K562 (cell line): ENCODE measurements around the gene ZBTB7A. TPM values are rescaled to one million over a fixed set of nuclear protein-coding genes. Genes with fewer than 3 reads are reported as not detected.

Experiments used
- ATAC-seq: fragments of 200-7000 bp; cut with Tn5 transposase; 3 replicates; pipeline ENCODE4 v1.9.1; 2020; ENCODE audit warnings: moderate library complexity
- BruUV-seq: library from RNA; stranded (reverse); fragments of 400-500 nt; replicated peaks from 2 replicates; lab custom pipeline; 2021; lab: Mats Ljungman, UMichigan
- CTCF ChIA-PET: fragments of 300-600 bp; formaldehyde crosslinking; extraction: SDS; loops from one replicate; lab custom pipeline; 2021; ENCODE audit warnings: low intra/inter-chr PET ratio; lab: Yijun Ruan, JAX
- POLR2A ChIA-PET: fragments of 300-600, 350-650 bp; sonication (Branson Sonifier 250); formaldehyde crosslinking; extraction: SDS; loops from one replicate; lab custom pipeline; 2021; ENCODE audit warnings: antibody characterized with exemption, inconsistent platforms; lab: Yijun Ruan, JAX
- DNase-seq, 4 experiments: peaks; one replicate each; pipeline versions ENCODE4 v3.0.0 to v3.0.0-alpha.2; 2011 to 2018; ENCODE audit warnings: low spot score in 3 of 4, mixed read lengths in 3 of 4; ENCODE audit errors: extremely low read depth in 1 of 4
- FAIRE-seq: peaks from 2 replicates; lab custom pipeline; 2011; peaks lifted over from hg19 to GRCh38; lab: Jason Lieb, UNC
- H2AFZ ChIP-seq: 2 replicates; pipeline ENCODE4 v1.6.0; 2011; ENCODE audit warnings: low read depth, low read length, control low read depth, inconsistent platforms
- H3K27ac ChIP-seq: fragments of 200-600 bp; 3 replicates; pipeline ENCODE4 v1.8.0; 2011; ENCODE audit warnings: low read depth, mild to moderate bottlenecking, control low read depth, inconsistent platforms, low read length, moderate library complexity, mixed read lengths; ENCODE audit errors: extremely low read depth
- H3K27me3 ChIP-seq, 2 experiments: fragments of 300-600 bp in 1 of 2; 2 replicates in 1 of 2; 3 replicates in 1 of 2; pipeline versions ENCODE4 v1.6.0 to v1.8.0; 2011; ENCODE audit warnings: inconsistent platforms in 2 of 2, low read length in 2 of 2, mild to moderate bottlenecking in 1 of 2, mixed read lengths in 1 of 2, moderate library complexity in 1 of 2; ENCODE audit not compliant: control insufficient read depth in 2 of 2, insufficient read depth in 2 of 2
- H3K36me3 ChIP-seq: fragments of 300-600 bp; 3 replicates; pipeline ENCODE4 v1.8.0; 2011; ENCODE audit warnings: mild to moderate bottlenecking, low read length, inconsistent platforms; ENCODE audit not compliant: control insufficient read depth, insufficient read depth
- H3K4me1 ChIP-seq, 2 experiments: fragments of 200-600 bp in 1 of 2; replicated peaks in 1 of 2; 2 replicates in 1 of 2; 3 replicates in 1 of 2; pipeline versions ENCODE4 v1.5.1 to v1.8.0; 2011; ENCODE audit warnings: inconsistent platforms in 2 of 2, low read length in 2 of 2, mild to moderate bottlenecking in 1 of 2, mixed read lengths in 1 of 2, moderate library complexity in 1 of 2; ENCODE audit not compliant: control insufficient read depth in 2 of 2, insufficient read depth in 2 of 2
- H3K4me2 ChIP-seq: 2 replicates; pipeline ENCODE4 v1.6.1; 2011; ENCODE audit warnings: low read length, control low read depth, inconsistent platforms, mixed read lengths; ENCODE audit not compliant: insufficient read depth
- H3K4me3 ChIP-seq: fragments of 200-600 bp; sonication (generic), shearing (Covaris generic); 2 replicates; pipeline ENCODE4 v1.5.1; 2016; ENCODE audit warnings: control low read depth, inconsistent platforms
- H3K79me2 ChIP-seq: fragments of 200-600 bp; 3 replicates; pipeline ENCODE4 v1.8.0; 2011; ENCODE audit warnings: low read length, inconsistent platforms; ENCODE audit not compliant: control insufficient read depth, insufficient read depth
- H3K9ac ChIP-seq, 2 experiments: 2 replicates each; pipeline versions ENCODE4 v1.6.0 to v1.6.1; 2011; ENCODE audit warnings: low read depth in 2 of 2, low read length in 2 of 2, control low read depth in 1 of 2, inconsistent platforms in 1 of 2, mild to moderate bottlenecking in 1 of 2, mixed read lengths in 1 of 2; ENCODE audit not compliant: insufficient read depth in 1 of 2
- H3K9me1 ChIP-seq: one replicate; pipeline ENCODE4 v1.6.0; 2011; ENCODE audit warnings: inconsistent platforms, mild to moderate bottlenecking, low read length, moderate library complexity; ENCODE audit not compliant: control insufficient read depth, insufficient read depth
- H3K9me3 ChIP-seq: replicated peaks from 2 replicates; pipeline ENCODE4 v1.5.1; 2011; ENCODE audit warnings: low read depth, low read length, inconsistent platforms; ENCODE audit not compliant: control insufficient read depth, insufficient read depth
- H4K20me1 ChIP-seq: replicated peaks from 2 replicates; pipeline ENCODE4 v1.6.1; 2011; ENCODE audit warnings: low read length, inconsistent platforms, mixed read lengths; ENCODE audit not compliant: control insufficient read depth, insufficient read depth
- ARHGAP35 ChIP-seq: fragments of 450-650 bp; IDR thresholded peaks from 2 replicates; pipeline ENCODE4 v1.6.1; 2018; ENCODE audit not compliant: partially characterized antibody
- HNRNPLL ChIP-seq: fragments of 200-400 bp; formaldehyde crosslinking; IDR thresholded peaks from 2 replicates; pipeline ENCODE4 v1.6.1; 2017; ENCODE audit warnings: low read length, low read depth, mild to moderate bottlenecking; ENCODE audit not compliant: poor library complexity, severe bottlenecking
- NFIC ChIP-seq: fragments of 450-650 bp; IDR thresholded peaks from 2 replicates; pipeline ENCODE4 v1.6.1; 2017; ENCODE audit warnings: mild to moderate bottlenecking, inconsistent platforms
- WGBS: fragments of 100-300 bp; shearing (Covaris generic); methylation state at CpG from one replicate; pipeline ENCODE4 v1.1.6; 2016; ENCODE audit warnings: low coverage, mixed read lengths; ENCODE audit not compliant: insufficient coverage; ENCODE audit errors: missing lambda C conversion rate; 5-methylcytosine and 5-hydroxymethylcytosine counted together
- in situ Hi-C: fragments of 300-500 bp; cut with MboI; formaldehyde crosslinking; loops from 4 replicates; pipeline ENCODE4 v1.15.0; 2018; ENCODE audit warnings: inconsistent platforms, mixed read lengths
- intact Hi-C: fragments of 100-400 bp; cut with micrococcal nuclease; formaldehyde crosslinking; loops from 2 replicates; pipeline ENCODE4 v1.14.2; 2022
- polyA plus RNA-seq, 8 experiments: library from polyadenylated mRNA; depleted of rRNA in 4 of 8; stranded (reverse) in 5 of 8; unstranded in 3 of 8; fragments of >200 nt; fragmentation: Nextera tagmentation in 2 of 8; fragmentation: Illumina TruSeq in 1 of 8; extraction: Ambion mirVana in 2 of 8; extraction: Trizol in 1 of 8; gene quantifications; 2 replicates each; pipeline versions ENCODE4 v1.2.1 to v1.2.3, GENCODE V29; 2011 to 2014; ENCODE audit warnings: inconsistent platforms in 1 of 8, missing spikeins in 1 of 8
- total RNA-seq, 7 experiments: library from RNA; depleted of rRNA in 6 of 7; stranded (reverse); fragments of >200 nt in 6 of 7; fragmentation: Illumina TruSeq in 2 of 7; extraction: Trizol in 2 of 7; gene quantifications; 2 replicates each; pipeline versions ENCODE4 v1.2.1 to v1.2.3, GENCODE V29; 2011 to 2021; ENCODE audit warnings: low replicate concordance in 1 of 7
- TF ChIP-seq, protein P1 (sequence below): fragments of 250-450 bp; sonication (Bioruptor Pico); IDR thresholded peaks from 2 replicates; pipeline ENCODE4 v1.8.0; 2021; ENCODE audit warnings: borderline replicate concordance, mild to moderate bottlenecking, moderate library complexity; ENCODE audit not compliant: poor library complexity, severe bottlenecking

ZBTB7A gene
- total and polyA plus RNA-seq, 9 of the 15 experiments (the other 6 are each of a cell fraction or from before 2014, with no cell fraction given): 0.11 to 34.0 (median 4.6) TPM

DNA sequence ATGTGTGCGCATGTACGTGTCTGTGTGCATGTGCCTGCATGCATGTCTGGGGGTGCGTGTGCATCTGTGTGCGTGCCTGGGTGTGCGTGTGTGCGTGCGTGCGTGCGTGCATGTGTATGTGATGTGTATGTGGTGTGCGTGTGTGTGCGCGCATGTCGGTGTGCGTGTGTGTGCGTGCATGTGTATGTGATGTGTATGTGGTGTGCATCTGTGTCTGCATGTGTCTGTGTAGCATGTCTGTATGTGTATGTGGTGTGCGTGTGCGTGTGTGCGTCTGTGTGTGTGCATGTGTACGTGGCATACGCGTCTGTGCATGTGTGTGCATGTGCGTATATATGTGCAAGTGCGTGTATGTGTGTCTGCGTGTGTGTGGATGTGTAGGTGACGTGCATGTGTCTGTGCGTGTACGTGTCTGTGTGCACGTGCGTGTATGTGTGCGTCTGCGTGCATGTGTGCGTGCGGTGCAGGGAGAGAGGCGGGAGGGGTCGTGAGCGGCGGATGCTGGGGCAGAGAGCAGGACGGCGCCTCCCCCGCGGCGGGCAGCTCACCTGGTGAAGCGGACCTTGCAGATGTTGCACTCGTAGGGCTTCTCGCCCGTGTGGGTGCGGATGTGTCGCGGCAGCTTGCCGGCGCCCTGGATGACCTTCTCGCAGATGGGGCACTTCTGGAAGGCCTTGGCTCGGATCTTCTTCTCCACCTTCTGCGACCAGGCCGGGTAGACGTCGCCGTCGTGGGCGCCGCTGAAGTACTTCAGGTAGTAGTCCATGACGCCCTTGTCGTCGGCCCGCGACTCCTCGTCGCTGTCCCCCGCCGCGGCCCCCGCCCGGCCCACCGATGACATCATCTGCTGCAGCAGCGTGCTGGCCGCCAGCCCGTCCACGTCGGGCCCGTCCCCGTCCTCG, 13.0 kb downstream of the ZBTB7A start (continued):
- TF ChIP-seq, protein P1, sequence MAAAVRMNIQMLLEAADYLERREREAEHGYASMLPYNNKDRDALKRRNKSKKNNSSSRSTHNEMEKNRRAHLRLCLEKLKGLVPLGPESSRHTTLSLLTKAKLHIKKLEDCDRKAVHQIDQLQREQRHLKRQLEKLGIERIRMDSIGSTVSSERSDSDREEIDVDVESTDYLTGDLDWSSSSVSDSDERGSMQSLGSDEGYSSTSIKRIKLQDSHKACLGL (CRISPR knock-in tag): no peak

DNA sequence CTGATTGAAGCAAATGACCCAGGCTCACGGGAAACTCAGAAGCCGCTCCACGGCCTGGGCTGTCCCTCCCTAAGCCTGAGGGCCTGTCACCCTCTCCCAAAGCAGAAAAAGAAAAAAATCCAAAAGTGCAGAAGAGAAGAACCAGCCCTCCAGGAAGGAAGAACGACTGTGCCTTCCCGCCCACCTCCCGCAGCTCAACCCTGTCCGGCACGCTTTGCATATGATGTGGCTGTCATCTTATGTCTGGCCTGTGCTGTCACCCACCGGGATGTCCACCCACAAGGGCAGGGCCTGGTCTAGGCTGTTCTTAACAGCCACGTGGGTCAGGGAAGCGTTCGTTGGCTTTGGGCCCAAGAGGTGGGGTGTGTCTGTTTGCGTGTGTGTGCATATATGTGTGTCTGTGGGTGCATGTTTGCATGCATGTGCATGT, 13.7 kb downstream of the ZBTB7A start:
- DNase-seq (no peak), ATAC-seq (no peak), FAIRE-seq (peak; percentile 65)
- in situ Hi-C loops: no loop called here
- peaks cover 0 to 42% of the 10 kb centered on the region in 2 experiments; a peak in 2 of 5 replicates for H3K4me1 ChIP-seq
- H3K27ac ChIP-seq: no peak overlapping the region
- TF ChIP-seq ARHGAP35 (no peak), HNRNPLL (peak; percentile 45), NFIC (peak; percentile 35)
- BruUV-seq: no TSS peak
- WGBS: 74% methylated on average over 12 of the region's 13 CpGs
- H3K36me3 ChIP-seq: peaks cover 87% of the 10 kb centered on the region; the same call in 2 of the 3 replicates
- POLR2A ChIA-PET: interaction anchor here (0.7 kb wide), 1 partner anchor 36 kb away, joined by 3 read pairs; no protein-coding TSS in a partner anchor
- H3K9me3 ChIP-seq: no peaks in the 10 kb centered on the region; the same call in 1 of the 2 replicates
- peaks cover 51% of the 10 kb centered on the region for H4K20me1 ChIP-seq
- no peak overlapping the region for H3K4me3 ChIP-seq
- CTCF ChIA-PET: no interaction called here
- H2AFZ ChIP-seq: no peak overlapping the region
- no peak overlapping the region for H3K4me2 ChIP-seq
- H3K79me2 ChIP-seq: peaks cover 95% of the 10 kb centered on the region
- peaks cover 1% of the 10 kb centered on the region for H3K9me1 ChIP-seq
- intact Hi-C loops: no loop called here
- H3K9ac ChIP-seq: peak overlapping the region in 1 of 2 experiments; percentile 78; a peak in 2 of 4 replicates
- H3K27me3 ChIP-seq: no peaks in the 10 kb centered on the region
